Left lobe of liver (tissue), 2 donors: ENCODE measurements around the gene PTCD3. TPM values are rescaled to one million over a fixed set of nuclear protein-coding genes. Genes with fewer than 3 reads are reported as not detected.

Experiments used
- ATAC-seq: fragments of 200-7000 bp; cut with Tn5 transposase; one replicate; pipeline ENCODE4 v1.9.1; 2020; ENCODE audit warnings: mild to moderate bottlenecking, moderate library complexity
- DNase-seq: peaks from one replicate; pipeline ENCODE4 v3.0.0-alpha.2; 2020; ENCODE audit warnings: low spot score
- total RNA-seq: library from RNA; stranded (reverse); gene quantifications from one replicate; pipeline ENCODE4 v1.2.1, GENCODE V29; 2021
- donor health status: DM: no; HTN: no; CAD: no; lungs with moderate emphysema.
- donor health status: DM: no; HTN: yes; CAD: no.

Gene PTCD3
- total RNA-seq, 1 donor from 2014 or later: 44.9 TPM

- ATAC-seq (peak; percentile 92), DNase-seq (peak; percentile 80)
Measured at GRCh38 chr2:86079981-86080911, 25.8 kb upstream of the PTCD3 start.

GRCh38 chr2:86081724-86082123 is 24.3 kb upstream of the PTCD3 start:
- no peak for ATAC-seq

GRCh38 chr2:86082756-86083155 is 23.3 kb upstream of the PTCD3 start:
- ATAC-seq (no peak), DNase-seq (no peak)

More at GRCh38 chr2:86081724-86082123, 24.3 kb upstream of the PTCD3 start:
- DNase-seq: no peak

GRCh38 chr2:86087936-86088850 is 17.8 kb upstream of the PTCD3 start:
- ATAC-seq (no peak), DNase-seq (no peak)

- ATAC-seq (no peak), DNase-seq (no peak)
Measured at GRCh38 chr2:86094229-86094628, 11.8 kb upstream of the PTCD3 start.

GRCh38 chr2:86097114-86097896 is 8.7 kb upstream of the PTCD3 start:
- ATAC-seq (no peak), DNase-seq (no peak)

- ATAC-seq (no peak), DNase-seq (no peak)
Measured at GRCh38 chr2:86097913-86098312, 8.1 kb upstream of the PTCD3 start.

GRCh38 chr2:86102157-86102556 is 3.9 kb upstream of the PTCD3 start:
- DNase-seq (no peak), ATAC-seq (no peak)

GRCh38 chr2:86105252-86105968 is 625 bp upstream of the PTCD3 start, which contains the start of gene POLR1A:
TSS of gene POLR1A (minus strand) at chr2:86105886. CDS start at chr2:86105776, 110 bp downstream.
- ATAC-seq (peak; percentile 94), DNase-seq (peak; percentile 91)

GRCh38 chr2:86107031-86107430 is 996 bp downstream of the PTCD3 start:
- ATAC-seq (no peak), DNase-seq (no peak)

- no peak for ATAC-seq
- DNase-seq: no peak
Measured at GRCh38 chr2:86118130-86118529, 12.1 kb downstream of the PTCD3 start.

GRCh38 chr2:86123328-86123925 is 17.4 kb downstream of the PTCD3 start:
- no peak for ATAC-seq

GRCh38 chr2:86124683-86125082 is 18.6 kb downstream of the PTCD3 start:
- ATAC-seq: no peak
- DNase-seq: no peak

More at GRCh38 chr2:86123328-86123925, 17.4 kb downstream of the PTCD3 start:
- no peak for DNase-seq

GRCh38 chr2:86134709-86135108 is 28.7 kb downstream of the PTCD3 start:
- no peak for ATAC-seq
- DNase-seq: no peak

- no peak for ATAC-seq
- DNase-seq: no peak
Measured at GRCh38 chr2:86135653-86136052, 29.6 kb downstream of the PTCD3 start.

GRCh38 chr2:86136141-86136540 is 30.1 kb downstream of the PTCD3 start:
- ATAC-seq (no peak), DNase-seq (no peak)

GRCh38 chr2:86138736-86139625 is 32.9 kb downstream of the PTCD3 start:
- ATAC-seq (no peak), DNase-seq (no peak)

- ATAC-seq: no peak
- no peak for DNase-seq
Measured at GRCh38 chr2:86139981-86140380, 33.9 kb downstream of the PTCD3 start.
